Central memory CD4-positive, alpha-beta T cell (primary cell): ENCODE results near the gene FBXW4.
A peak's percentile ranks its signal among the peaks of the same experiment; 100 is the strongest.

Experiments
- DNase-seq: peaks from one replicate; pipeline ENCODE4 v3.0.0; 2022

FBXW4 gene

DNA sequence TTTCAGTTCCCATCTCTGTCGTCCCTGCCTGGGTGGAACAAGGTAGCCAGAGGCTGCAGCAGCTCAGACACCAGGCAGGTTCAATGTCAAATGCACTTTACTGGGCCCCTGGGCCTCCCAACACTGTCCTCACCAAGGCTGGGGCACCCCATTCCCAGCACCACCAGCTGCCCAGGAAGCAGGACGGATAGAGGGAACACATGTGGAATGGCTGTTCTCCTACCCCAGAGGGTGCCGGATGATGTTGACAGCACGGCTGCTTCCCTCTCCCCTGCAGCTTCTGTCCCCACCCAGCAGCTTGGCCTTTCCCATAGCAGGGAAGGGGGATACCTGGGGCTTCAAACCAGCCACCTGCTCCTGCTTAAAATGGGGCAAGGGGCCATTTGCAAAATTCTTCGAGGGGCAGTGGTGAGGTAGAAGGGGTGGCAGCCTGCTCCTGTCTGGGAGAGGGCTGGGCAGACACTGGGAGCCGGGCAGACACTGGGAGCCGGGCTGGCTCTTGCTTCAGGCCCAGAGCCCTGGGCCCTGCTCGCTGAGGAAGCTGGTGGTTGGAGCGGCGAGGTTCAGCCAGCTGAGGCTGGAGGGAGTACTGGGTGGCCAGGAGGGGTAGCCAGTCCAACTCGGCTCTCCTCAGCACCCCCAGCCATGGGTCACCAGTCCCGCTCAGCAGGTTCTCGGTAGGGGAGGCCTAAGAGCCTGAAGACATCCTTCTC, 116.0 kb downstream of the FBXW4 start:
- no peak for DNase-seq

DNA sequence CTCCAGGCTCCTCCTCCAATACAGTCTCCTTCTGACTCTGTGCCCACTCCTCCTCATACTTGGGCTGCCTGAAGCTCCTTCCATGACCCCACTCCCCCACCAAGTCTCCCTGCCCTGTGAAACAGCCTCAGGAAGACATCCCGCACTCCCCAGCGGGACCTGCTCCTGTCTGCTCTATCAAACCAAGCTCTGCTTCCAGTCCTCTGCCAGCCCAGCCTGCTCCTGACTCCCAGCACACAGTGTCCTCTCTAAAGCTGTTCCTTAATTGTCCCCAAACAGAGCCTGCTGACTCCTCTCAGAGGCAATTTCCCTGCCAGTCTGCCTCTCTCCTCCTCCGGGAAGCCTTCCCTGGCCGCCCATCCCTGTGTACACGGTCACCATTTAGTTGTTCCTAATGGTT, 116.8 kb downstream of the FBXW4 start:
- no peak for DNase-seq

DNA sequence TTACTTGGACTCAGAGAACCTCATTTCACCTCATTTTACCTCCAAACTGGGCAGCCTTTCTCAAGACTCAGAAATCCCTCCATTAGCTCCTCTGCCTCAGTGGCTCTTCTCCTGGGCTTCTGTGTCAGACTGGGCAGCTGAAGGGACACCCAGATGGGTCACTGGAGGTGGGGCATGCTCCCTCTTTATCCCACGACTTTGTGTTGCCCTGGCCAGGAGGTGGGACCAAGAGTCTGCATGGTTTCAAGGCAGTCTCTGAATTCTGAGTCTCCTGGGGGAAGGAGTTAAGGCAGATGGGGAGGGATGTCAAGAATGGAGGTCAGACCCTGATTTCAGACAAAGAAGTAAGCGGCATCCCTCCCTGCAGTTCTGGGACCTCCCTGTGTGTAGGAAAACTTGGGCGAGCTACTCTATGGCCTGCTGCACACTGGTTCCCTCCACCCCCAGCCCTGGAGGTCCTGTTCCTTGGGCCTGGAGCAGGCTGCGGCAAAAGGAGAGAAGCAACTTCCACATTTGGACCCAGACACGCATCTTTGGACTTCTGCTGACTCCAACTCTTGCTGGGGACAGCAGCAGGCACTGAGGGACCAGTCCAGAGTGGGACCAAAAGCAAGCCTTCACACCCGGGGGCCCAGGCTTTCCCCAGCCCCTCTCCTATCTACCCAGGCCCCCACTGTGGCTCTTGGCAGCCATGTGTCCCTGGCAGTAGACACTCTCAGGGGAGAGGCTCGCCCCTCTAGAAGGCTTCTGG, 117.7 kb downstream of the FBXW4 start:
- DNase-seq: no peak

DNA sequence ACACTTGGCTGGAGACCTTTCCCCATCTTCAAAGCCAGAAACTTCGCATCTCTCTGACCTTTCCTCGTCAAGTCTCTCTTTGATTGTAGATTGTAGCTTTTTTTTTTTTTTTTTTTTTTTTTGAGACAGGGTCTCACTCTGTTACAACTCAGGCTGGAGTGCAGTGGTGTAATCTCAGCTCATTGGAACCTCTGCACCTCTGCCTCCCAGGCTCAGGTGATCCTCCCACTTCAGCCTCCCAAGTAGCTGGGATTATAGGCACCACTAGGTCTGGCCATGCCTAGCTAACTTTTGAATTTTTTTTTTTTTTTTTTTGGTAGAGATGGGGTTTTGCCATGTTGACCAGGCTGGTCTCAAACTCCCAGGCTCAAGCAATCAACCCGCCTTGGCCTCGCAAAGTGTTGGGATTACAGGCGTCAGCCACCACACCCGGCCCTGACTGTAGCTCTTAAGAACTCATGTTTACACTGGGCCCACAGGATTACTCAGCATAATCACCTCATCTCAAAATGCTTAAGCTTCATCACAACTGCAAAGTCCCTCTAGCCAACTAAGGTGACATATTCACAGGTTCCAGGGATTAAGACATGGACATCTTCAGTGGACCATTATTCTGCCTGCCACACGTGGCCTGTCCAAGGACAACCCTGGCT, 118.6 kb downstream of the FBXW4 start:
- no peak for DNase-seq

DNA sequence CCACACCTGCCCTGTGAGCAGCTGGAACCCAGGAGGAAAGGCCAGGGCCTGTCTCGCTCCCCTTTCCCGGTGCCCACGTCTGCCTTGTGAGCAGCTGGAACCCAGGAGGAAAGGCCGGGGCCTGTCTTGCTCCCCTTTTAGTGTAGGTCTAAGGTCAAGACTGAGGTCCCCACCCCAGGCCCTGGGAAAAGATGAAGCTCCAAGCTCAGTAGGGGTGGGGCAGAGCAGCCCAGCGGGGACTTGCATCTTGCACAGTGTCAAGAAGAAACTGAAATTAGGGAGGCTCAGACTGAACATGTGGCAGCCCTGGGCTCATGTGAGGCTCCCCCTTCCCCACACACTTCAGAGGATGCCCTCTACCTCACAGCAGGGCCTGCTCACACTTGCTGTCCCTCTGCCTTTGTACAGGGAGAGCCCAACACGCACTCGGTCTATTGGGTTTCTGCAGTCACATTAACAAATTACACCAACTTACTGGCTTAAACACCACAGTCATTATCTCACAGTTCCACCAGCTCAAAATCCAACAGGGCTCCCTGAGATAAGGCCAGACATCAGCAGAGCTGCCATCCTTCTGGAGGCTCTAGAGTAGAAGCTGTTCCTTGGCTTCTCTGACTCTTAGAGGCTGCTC, 119.3 kb downstream of the FBXW4 start:
- DNase-seq: no peak

DNA sequence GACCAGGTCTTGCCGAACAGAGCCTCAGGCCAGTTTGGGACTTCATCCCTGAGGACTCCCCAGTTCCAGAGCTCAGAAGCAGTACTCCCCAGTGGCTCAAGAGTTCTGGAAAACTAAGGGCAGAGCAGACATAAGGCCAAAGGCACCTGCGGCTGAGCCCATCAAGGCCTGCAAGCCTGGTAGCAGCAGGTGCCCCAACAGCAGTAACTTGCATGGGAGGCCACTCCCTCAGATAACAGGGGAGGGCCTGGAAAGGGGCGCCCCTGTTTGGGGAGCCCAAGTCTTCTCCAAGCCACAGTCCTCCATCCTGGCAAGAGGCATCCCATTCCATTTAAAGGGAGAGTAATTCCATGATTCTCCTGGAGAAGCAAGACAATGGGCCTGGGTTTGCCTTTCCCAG, 119.9 kb downstream of the FBXW4 start:
- no peak for DNase-seq

DNA sequence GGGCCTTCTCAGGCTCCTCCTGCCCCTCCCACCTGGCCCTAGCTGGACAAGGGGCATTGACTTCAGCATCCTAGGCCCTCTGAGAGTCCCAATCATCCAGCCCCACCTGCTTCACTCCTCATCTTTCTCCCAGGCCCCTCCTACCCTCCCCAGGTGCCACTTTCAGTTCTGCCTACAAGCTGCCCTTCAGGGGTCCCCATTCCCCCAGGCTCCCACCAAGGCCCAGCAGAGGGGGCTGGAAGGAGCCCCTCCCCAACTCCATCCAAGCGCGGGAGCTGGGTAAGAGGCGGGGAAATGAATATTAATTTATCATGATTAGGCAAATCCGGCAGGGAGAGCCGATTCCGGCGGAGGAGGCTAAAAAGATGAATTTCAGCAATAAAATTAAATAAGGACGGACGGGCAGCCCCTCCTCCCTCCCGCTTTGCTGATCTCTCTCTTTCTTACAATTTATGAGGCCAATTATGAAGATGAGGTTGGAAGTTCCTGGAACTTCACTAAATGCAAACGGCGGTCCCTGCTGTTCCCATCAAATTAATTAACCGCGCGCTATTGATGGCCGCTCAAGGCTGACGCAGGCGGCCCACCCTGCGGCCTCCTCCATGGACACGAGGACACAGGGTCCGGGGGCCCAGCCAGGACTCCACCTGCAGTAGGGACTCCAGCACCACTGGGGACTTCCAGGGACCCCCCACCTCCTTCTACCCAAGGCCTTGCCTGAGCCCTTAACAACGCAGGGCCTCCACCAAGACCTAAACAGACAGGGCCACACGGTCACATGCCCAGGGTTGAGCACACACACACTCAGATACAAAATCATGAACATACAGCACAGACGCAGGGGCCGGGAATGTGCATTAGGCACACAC, 120.9 kb downstream of the FBXW4 start:
- DNase-seq: no peak

DNA sequence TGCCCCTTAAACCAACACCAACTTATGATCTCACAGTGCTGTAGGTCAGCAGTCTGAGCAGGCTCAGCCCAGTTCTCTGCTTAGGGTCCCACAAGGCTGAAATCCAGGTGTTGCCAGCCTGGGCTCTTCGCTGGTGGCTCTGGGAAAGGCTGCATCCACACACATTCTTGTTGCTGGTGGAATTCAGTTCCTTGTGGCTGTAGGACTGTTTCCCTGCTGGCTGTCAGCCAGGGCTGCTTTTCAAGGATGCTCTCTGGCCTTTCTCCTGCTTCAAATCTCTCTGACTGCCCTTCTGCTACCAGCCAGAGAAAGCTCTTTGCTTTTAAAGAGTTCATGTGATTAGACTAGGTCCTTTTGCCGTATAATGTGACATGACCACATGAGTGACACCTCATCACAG, 122.2 kb downstream of the FBXW4 start:
- DNase-seq: no peak

DNA sequence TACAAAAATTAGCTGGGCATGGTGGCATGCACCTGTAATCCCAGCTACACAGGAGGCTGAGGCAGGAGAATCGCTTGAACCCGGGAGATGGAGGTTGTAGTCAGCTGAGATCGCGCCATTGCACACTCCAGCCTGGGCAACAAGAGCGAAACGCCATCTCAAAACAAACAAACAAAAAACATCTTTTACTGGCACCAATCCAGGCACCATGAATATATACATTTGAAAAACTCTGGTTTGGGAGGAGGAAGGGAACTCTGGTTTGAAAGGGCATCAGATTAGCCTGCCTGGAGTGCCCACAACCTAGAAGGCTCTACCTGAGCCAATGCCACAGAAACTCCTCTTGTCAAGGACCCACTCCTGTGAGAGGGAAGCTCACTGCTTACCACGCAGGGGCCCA, 122.8 kb downstream of the FBXW4 start:
- no peak for DNase-seq

DNA sequence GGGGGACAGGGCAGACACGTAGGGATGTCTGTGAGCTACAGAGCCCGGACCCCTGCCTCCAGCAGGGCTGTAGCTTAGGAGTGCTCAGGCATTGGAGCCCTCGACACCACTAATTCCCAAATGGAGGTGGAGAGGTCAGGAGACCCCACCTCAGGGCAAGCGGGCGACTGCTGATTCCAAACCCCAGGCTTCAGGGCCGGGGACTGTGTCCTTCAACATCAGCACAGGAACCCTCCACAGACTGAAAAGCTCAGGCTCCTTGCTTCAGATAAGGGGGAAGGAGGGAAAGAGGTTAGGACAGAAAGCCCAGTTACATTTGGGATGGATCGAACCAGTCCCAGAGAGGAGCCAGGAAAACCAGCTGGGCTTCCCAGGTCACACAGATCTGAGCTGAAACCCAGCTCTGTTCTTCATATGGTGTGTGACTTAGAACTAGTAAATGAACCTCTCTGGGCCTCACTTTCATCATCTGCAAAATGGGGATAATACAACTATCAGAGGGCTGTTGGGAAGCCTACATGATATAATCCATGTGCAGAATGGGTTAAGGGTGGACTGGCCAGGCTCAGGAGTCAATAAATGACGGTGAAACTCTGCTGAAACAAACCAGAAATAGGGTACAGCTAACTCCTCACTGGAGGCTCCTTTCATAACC, 123.6 kb downstream of the FBXW4 start:
- no peak for DNase-seq

DNA sequence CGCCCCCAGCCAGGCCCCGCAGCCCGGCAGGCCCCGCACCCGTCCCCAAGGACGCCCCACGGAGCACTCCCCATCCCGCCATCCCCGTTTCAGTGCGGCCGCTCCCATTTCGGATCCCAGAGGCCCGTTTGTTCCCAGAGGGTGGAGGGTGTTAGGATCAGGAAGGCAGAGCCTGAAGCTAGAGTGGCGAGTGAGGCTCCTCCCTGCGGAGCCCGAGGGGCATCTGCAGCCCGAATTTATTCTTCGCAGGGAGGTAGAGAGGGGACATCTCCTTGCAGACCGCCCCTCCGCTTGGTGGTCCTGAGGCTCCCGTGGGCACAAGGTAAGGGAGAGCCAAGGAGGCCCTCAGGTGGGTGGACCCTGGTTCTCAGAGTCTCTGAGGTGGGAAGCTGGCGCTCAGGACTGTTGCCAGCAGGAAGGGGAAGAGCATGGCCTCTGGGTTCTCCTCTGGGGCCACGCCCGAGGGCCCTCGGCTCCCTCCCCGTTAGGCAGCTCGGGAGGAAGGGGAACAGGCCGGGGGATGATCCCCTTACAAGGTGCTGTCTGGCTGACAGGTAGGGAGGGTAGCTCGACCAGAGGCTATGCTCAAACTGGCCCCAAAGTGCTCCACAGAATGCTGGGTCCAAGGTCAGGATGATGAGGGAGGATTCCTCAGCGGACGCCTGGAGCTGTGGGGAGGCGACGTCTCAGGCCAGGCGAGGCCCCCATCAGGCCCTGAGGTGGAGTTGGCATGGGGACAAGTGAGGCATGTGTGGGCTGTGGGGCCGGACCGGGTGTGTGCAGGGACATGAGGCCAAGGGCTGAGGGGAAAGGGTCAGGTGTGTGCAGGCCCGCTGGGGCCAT, 124.3 kb downstream of the FBXW4 start:
- no peak for DNase-seq

DNA sequence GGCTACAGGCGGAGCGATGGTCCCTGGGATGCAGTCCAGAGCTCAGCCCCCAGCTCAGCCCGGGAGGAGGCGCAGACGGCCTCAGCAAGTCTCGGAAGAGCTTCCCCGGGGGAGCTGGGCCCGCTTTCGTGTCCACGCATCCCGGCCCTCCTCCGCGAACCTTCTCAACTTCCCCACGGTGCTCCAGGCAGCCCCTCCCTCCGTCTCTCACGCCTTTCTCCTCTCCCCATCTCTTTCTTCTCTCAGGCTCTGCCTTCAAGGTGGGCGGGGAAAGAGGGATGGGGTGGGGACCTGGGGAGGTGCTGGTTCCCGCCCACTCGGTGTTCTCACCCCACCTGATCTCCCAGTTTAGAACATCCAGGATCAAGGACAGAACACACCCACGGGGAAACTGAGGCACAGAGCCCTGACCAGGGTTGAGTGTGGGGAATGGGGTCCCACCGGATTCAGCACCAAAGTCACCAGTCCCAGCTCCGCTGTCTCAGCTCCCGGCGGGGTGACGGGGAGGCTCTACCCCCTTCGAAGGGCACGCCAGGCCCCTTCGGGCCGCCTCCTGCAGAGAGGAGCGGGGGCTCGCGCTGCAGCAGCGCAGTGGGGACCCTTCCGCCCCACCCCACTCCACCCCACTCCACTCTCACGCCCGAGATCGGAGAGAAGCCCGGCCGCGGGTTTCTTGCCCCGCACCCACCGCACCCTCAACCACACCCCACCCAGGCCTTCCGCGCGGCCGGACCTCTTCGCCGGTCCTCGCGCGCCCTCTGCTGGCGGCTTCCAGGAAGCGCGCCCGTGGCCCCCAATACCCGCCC, 125.1 kb downstream of the FBXW4 start:
- peak; percentile 72 for DNase-seq

DNA sequence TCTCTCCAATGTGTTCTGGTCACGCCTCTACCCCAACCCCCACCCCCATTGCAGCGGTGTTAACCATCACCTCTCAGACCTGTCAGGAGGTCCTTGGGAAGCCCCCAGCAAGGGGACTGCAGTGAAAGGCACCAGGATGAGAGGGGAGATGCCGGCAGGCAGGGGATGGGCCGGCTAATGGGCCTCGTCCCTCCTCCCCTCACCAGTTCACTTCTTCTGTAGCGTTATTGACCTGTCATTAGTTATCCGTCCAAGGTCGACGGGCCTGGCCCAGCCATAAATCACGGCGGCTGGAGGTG, 125.7 kb downstream of the FBXW4 start:
- no peak for DNase-seq

DNA sequence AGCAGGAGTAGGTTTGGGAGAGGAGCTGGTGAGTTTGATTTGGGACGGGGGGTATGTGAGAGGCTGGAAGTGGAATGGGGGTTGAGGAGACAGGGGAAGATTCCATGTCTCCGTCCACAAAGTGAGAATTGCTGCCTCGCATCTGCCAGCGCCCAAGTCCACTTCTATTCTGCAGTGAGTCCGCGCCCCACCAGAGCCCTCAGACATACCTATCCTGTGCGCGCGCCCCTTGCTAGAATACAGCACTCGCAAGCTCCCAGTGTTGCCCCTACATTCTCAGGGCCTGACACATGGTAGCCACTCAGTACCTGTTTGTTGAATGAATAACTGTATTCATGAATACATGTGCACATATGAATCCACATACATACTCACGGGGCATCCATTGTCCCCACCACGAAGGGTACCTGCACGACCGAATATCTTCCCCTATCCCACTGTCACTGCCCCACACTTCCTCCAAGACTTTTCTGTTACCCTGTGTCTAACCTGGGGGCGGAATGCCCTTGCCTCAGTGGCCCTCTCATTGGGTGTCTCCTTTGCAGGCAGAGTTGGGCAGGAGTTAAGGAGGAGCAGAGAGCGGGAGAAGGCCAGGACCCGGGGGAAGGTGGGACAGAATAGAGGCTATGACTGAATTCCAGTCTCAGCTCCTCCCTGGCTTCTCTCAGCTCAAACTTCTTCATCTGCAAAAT, 126.8 kb downstream of the FBXW4 start:
- DNase-seq: no peak

DNA sequence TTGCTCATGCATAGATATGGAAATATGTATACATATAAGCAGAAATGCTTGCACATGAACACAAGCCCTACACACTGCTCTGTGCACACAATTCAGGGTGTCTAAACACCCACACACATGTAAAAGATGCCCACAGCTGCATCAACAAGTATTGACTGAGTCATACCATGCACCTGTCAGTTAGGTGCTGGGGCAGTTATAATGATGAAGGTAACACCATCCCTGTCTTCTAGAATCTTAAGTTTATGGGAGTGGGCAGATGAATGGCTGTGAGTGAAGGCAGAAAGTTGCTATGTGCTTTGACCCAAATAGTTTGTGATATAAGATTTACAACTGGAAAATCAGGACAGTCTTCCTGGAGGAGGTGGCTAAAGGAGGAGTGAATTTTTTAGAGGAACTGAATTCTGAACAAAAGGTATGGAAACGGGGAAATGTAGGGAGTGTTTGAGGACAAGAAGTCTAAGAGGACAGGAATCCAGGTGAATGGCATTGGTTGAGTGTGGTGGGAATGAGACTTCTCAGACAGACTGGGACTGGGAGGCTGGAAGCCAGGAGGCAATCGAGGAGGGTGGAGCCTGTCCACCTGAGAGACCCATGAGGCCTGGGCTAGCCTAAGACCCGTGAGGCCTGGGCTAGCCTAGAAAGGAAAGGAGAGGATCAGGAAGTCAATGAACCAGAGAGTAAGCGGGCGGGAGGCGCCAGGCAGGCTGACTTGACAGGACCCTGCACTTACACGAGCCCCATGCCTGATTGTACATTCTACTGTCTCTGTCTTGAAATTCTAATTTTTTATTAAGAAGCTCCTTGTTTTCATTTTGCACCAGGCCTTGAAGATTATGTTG, 127.6 kb downstream of the FBXW4 start:
- DNase-seq: no peak

DNA sequence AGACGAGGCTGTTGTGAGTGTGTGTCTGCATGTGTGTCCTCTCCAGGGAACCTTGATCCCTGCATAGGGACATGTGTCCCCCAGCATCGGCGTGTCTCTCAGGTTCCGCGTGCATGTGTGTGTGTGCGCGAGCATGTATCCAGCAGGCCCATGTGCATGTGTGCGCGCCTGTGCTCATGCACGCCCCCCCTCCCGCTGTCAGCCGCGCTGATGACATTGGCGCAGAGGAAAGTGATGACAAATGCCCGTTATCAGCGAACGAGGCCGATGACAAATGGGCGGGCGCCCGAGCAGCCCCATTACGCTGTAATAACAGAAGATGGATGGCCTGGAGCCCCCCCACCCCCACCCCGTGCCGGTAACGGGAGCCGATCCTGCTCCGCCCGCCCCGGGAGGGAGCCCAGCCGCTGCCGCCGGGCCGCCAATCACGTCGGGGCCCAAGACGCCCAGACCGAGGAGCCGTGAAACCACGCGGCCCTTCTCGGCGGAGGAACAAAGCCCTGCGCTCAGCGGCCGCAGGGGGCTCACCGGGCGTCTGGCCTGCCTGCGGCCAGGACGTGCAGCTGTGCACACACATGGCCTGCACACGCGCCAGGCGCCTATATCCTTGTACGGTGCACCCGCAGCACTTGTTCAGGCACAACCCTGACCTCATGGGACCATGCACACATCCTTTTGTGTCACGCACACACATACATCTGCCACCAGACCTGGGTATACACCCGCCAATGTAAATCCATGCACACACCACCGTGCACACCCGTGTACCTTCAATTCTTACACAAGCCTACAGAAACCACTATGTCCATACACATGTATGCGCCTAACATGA, 128.4 kb downstream of the FBXW4 start:
- DNase-seq: no peak

DNA sequence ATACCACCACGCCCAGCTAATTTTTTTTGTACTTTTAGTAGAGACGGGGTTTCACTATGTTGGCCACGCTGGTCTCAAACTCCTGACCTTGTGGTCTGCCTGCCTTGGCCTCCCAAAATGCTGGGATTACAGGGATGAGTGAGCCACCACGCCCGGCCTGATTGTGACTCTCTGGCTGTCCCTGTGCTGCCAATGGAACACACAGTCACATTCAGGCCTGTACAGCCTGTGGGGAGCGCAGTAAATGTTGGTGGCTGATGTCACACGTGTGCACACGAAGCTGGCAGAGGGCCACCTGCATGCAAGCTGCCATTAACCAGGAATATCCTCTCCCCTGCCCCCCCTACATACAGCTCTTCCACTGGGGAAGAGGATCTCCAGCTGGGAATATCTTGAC, 129.0 kb downstream of the FBXW4 start:
- no peak for DNase-seq

DNA sequence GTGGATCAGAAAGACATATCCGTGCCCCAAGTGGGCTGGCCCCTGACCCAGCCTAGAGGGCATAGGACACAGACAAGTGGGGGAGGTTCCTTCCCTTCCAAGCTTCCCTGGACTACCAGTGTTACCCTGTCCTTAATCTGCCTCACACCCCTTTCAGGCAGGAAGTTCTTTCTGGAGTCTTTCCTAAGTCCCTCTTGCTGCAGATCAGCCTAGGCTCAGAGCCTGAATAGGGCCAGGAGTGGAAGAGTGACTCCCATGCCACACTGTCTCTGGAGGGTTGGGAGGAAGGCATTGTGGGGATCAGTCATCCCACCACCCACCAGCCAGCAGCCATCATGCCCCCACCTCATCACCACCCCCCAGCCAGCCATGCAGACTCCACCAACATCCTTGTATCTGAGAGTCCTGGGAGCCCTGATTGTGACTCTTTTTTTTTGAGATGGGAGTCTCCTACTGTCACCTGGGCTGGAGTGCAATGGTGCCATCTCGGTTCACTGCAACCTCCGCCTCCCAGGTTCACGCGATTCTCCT, 129.5 kb downstream of the FBXW4 start:
- DNase-seq: no peak
